DOHH2 (cell line): Measurements from ENCODE around the gene SCRN1.

Experiments used
- CTCF ChIP-seq: fragments of 200-600 bp; sonication (generic); IDR thresholded peaks from one replicate; pipeline ENCODE4 v1.5.1; 2014; ENCODE audit warnings: antibody characterized with exemption, mild to moderate bottlenecking, low read depth, low read length; ENCODE audit not compliant: poor library complexity, severe bottlenecking
- EZH2phosphoT487 ChIP-seq: fragments of 200-600 bp; sonication (generic); IDR thresholded peaks from 2 replicates; pipeline ENCODE4 v1.6.1; 2017; ENCODE audit warnings: borderline replicate concordance, mild to moderate bottlenecking, antibody characterized with exemption, low read length, moderate library complexity, mixed read lengths

GRCh38 chr7:29950480-29950879, 39.1 kb downstream of the SCRN1 start:
- TF ChIP-seq CTCF = no peak
- TF ChIP-seq EZH2phosphoT487 = no peak
